GM12878 (cell line): ENCODE data around the gene EFCAB9. TPM values are rescaled to one million over a fixed set of nuclear protein-coding genes. Genes with fewer than 3 reads are reported as not detected.

ENCODE experiments used
- ATF3 ChIP-seq: IDR thresholded peaks from 2 replicates; pipeline ENCODE4 v1.6.1; 2011; ENCODE audit warnings: low read depth, mild to moderate bottlenecking, low read length, moderate library complexity, borderline replicate concordance; ENCODE audit errors: extremely low read depth
- CBFB ChIP-seq: IDR thresholded peaks from 2 replicates; pipeline ENCODE4 v1.6.1; 2016; ENCODE audit warnings: antibody characterized with exemption, low read depth
- CBX3 ChIP-seq: fragments of 200-600 bp; sonication (generic); IDR thresholded peaks from 2 replicates; pipeline ENCODE4 v1.6.1; 2016; ENCODE audit warnings: low read depth, borderline replicate concordance
- CEBPB ChIP-seq, 2 experiments: fragments of 150-350 bp in 1 of 2; IDR thresholded peaks; 2 replicates each; pipeline ENCODE4 v1.6.1; 2012 to 2014; ENCODE audit warnings: low read depth in 2 of 2, low read length in 2 of 2, borderline replicate concordance in 1 of 2, inconsistent platforms in 1 of 2
- EGR1 ChIP-seq, 2 experiments: IDR thresholded peaks; 1 replicate in 1 of 2; 2 replicates in 1 of 2; pipeline ENCODE4 v1.6.1; 2011 to 2012; ENCODE audit warnings: low read depth in 2 of 2, low read length in 2 of 2, borderline replicate concordance in 1 of 2, mild to moderate bottlenecking in 1 of 2, moderate library complexity in 1 of 2
- ETV6 ChIP-seq, 2 experiments: fragments of 450-650 bp in 1 of 2; IDR thresholded peaks in 1 of 2; conservative IDR thresholded peaks in 1 of 2; 2 replicates each; pipeline ENCODE4 v1.6.1; 2014; ENCODE audit warnings: antibody characterized with exemption in 1 of 2, borderline replicate concordance in 1 of 2, low read depth in 1 of 2, mild to moderate bottlenecking in 1 of 2, moderate library complexity in 1 of 2
- FOXK2 ChIP-seq: fragments of 450-650 bp; IDR thresholded peaks from 2 replicates; pipeline ENCODE4 v1.6.1; 2017; ENCODE audit warnings: mild to moderate bottlenecking, moderate library complexity
- HCFC1 ChIP-seq: fragments of 150-350 bp; IDR thresholded peaks from 2 replicates; pipeline ENCODE4 v1.6.1; 2014; ENCODE audit warnings: low read length
- IRF4 ChIP-seq: IDR thresholded peaks from 2 replicates; pipeline ENCODE4 v1.6.1; 2011; ENCODE audit warnings: low read depth, low read length
- KDM1A ChIP-seq: fragments of 200-600 bp; sonication (generic); IDR thresholded peaks from 2 replicates; pipeline ENCODE4 v1.6.1; 2016; ENCODE audit warnings: borderline replicate concordance
- LARP7 ChIP-seq: fragments of 450-650 bp; IDR thresholded peaks from 2 replicates; pipeline ENCODE4 v1.6.1; 2017; ENCODE audit warnings: mild to moderate bottlenecking
- MLLT1 ChIP-seq: fragments of 450-650 bp; IDR thresholded peaks from 2 replicates; pipeline ENCODE4 v1.6.1; 2016; ENCODE audit warnings: mild to moderate bottlenecking
- RBBP5 ChIP-seq: fragments of 200-600 bp; sonication (generic); conservative IDR thresholded peaks from 2 replicates; pipeline ENCODE4 v1.6.1; 2016
- REST ChIP-seq: IDR thresholded peaks from 2 replicates; pipeline ENCODE4 v1.6.1; 2012; ENCODE audit warnings: mild to moderate bottlenecking, low read depth, low read length
- ZBTB4 ChIP-seq: fragments of 450-650 bp; formaldehyde crosslinking; IDR thresholded peaks from 2 replicates; pipeline ENCODE4 v1.4.0; 2022; ENCODE audit warnings: mild to moderate bottlenecking, moderate library complexity
- ZNF207 ChIP-seq: fragments of 450-650 bp; IDR thresholded peaks from 2 replicates; pipeline ENCODE4 v1.6.1; 2014; ENCODE audit warnings: antibody characterized with exemption, mild to moderate bottlenecking, borderline replicate concordance
- polyA plus RNA-seq, 11 experiments: library from polyadenylated mRNA; depleted of rRNA in 4 of 11; unstranded in 6 of 11; stranded (reverse) in 5 of 11; fragments of >200 nt; fragmentation: Nextera tagmentation in 4 of 11; fragmentation: Illumina TruSeq in 1 of 11; extraction: Ambion mirVana in 4 of 11; extraction: Trizol in 1 of 11; gene quantifications; 1 replicate in 1 of 11; 2 replicates in 10 of 11; pipeline versions ENCODE4 v1.2.1 to v1.2.3, GENCODE V29; 2011 to 2016; ENCODE audit warnings: inconsistent platforms in 2 of 11, missing spikeins in 2 of 11, low read depth in 1 of 11
- total RNA-seq, 4 experiments: library from RNA; depleted of rRNA in 3 of 4; stranded (reverse); fragments of >200 nt in 3 of 4; fragmentation: Illumina TruSeq in 1 of 4; extraction: Trizol in 1 of 4; gene quantifications; 2 replicates each; pipeline versions ENCODE4 v1.2.1 to v1.2.3, GENCODE V29; 2013 to 2021
- TF ChIP-seq, protein P1 (sequence below): IDR thresholded peaks from 2 replicates; pipeline ENCODE4 v1.6.1; 2011; ENCODE audit warnings: borderline replicate concordance, low read depth, mild to moderate bottlenecking, moderate library complexity, mixed read lengths, low read length; ENCODE audit not compliant: insufficient read depth; ENCODE audit errors: extremely low read length
- TF ChIP-seq, protein P2 (sequence below): IDR thresholded peaks from 2 replicates; pipeline ENCODE4 v1.6.1; 2012; ENCODE audit warnings: low read depth, low read length, improper control_type of control experiment

The EFCAB9 gene
- total and polyA plus RNA-seq, 10 of the 15 experiments (the other 5 are each of a cell fraction or from before 2014, with no cell fraction given): 0.73 TPM; not detected in 9

GRCh38 chr5:172175263-172175719, 18.7 kb upstream of the EFCAB9 start (continued):
- TF ChIP-seq MLLT1 (peak; percentile 75), CBFB (peak; percentile 69; the same call in 1 of the 2 replicates), REST (no peak), HCFC1 (no peak), IRF4 (0 out of 2 replicates have a peak, but pooled peaks have one; percentile 13), RBBP5 (no peak), CEBPB (IDR thresholded peaks at IDR 0.05; ENCODE audit: borderline replicate concordance in 1 of 2, low read depth in 2 of 2, low read length in 2 of 2) (no peak), FOXK2 (no peak), ETV6 (conservative IDR thresholded peaks at IDR 0.05 in 1 of 2, IDR thresholded peaks at IDR 0.05 in 1 of 2; ENCODE audit: borderline replicate concordance in 1 of 2, low read depth in 1 of 2) (peak in 1 of 2 experiments; percentile 87; a peak in 2 of 4 replicates), CBX3 (no peak), LARP7 (0 out of 2 replicates have a peak, but pooled peaks have one; percentile 16), KDM1A (no peak), ZNF207 (no peak), EGR1 (IDR thresholded peaks at IDR 0.05; ENCODE audit: borderline replicate concordance in 1 of 2, low read depth in 2 of 2, low read length in 2 of 2) (0 out of 3 replicates have a peak, but pooled peaks of 1 of the 2 experiments have one; percentile 29), ATF3 (no peak), ZBTB4 (CRISPR knock-in tag) (no peak)
- TF ChIP-seq, protein P1, sequence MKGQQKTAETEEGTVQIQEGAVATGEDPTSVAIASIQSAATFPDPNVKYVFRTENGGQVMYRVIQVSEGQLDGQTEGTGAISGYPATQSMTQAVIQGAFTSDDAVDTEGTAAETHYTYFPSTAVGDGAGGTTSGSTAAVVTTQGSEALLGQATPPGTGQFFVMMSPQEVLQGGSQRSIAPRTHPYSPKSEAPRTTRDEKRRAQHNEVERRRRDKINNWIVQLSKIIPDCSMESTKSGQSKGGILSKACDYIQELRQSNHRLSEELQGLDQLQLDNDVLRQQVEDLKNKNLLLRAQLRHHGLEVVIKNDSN: no peak
- TF ChIP-seq, protein P2, sequence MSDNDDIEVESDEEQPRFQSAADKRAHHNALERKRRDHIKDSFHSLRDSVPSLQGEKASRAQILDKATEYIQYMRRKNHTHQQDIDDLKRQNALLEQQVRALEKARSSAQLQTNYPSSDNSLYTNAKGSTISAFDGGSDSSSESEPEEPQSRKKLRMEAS: no peak
